NAMALWA (cell line): ENCODE data around the gene C6orf132.
A peak's percentile ranks its signal among the peaks of the same experiment; 100 is the strongest.

ENCODE experiments used
- DNase-seq: peaks from one replicate; pipeline ENCODE4 v3.0.0-alpha.2; 2015; ENCODE audit warnings: low spot score

C6orf132 gene

GRCh38 chr6:42136508-42137193, 5.8 kb downstream of the C6orf132 start:
- peak; percentile 89 for DNase-seq

- DNase-seq: no peak
Observed at GRCh38 chr6:42135722-42136121, 6.7 kb downstream of the C6orf132 start.

- DNase-seq: no peak
Observed at GRCh38 chr6:42135161-42135560, 7.3 kb downstream of the C6orf132 start.

DNA sequence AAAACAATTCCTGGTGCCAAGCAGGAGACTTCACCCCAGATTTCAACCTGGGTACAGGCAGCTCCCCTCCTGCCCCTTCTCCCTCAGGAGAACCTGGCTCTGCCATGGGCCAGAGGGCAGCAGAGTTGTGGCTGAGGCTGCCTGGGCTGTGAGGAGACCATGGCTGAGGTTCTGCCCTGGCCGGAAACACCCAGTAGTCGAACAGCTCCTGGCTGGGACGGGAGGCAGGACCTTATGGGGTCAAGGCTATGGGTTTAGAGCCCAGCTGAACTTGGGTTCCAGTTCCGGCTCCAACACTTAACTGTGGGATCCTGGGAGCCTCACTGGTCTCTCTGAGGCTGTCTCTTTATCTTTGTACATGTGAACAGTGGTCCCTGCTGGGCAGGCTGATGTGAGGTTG, 8.5 kb downstream of the C6orf132 start:
- DNase-seq: no peak

DNA sequence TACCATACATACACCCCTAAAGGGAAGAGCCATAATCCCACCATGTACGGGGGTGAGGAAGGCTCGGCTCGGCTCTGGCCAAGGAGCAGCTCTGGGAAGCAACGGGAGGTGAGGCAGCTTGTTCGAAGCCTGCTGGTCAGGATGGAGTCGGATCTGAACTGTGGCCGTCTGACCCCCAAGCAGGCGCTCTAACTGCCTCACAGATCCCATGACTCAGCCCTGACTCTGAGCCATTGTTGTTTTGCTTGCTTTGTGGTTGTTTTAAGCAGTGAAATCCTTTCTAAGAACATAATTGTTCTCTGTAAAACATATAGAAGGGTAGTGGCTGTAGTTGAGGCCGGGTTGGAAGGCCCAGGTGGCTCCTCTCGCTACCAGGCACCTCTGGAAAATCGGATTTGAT, 10.9 kb downstream of the C6orf132 start:
- no peak for DNase-seq

GRCh38 chr6:42129360-42129676, 13.1 kb downstream of the C6orf132 start:
- no peak for DNase-seq

DNA sequence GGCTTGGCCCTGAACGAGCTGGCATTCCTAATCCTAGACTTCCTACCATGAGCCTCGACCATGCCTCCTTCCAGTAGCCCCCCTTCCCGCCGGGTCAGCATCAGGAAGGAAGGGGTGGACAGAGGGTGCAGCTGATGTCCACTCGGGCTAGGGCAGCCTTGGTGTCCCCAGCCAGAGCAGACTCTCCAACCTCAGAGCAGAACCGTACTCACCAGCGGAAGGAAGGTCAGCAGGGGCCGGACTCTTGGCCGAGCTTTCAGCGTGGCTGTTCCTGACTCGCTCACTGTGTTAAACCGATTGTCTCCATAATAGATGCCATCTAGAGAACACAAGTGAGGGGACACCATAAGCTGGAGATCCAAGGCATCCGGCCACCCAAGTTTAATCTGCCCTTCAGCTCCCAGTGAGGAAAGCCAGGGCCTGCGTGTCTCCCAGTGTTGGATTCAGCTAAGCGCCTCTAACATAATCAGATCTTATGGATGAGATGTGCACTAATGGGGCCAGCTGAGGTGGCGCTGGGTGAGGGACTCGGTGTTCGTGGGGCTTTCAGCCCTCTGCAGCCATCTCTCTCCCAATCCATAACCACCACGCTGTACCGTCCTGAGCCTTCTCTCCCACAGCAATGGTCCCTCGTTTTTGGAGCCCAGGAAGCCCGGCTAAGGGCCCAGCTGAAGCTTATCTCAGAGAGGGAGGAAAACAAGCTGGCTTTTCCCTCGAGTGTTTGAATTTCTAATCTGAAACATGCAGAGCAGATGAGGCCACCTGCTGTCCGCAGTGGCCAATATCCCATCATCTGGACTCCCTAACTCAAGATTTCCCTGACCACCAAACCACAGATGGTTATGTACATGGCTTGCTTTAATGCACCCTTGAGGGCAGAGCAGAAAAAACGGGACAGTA, 13.7 kb downstream of the C6orf132 start:
- no peak for DNase-seq

GRCh38 chr6:42125663-42126062, 16.8 kb downstream of the C6orf132 start:
- no peak for DNase-seq

GRCh38 chr6:42125231-42125630, 17.2 kb downstream of the C6orf132 start:
- no peak for DNase-seq

DNA sequence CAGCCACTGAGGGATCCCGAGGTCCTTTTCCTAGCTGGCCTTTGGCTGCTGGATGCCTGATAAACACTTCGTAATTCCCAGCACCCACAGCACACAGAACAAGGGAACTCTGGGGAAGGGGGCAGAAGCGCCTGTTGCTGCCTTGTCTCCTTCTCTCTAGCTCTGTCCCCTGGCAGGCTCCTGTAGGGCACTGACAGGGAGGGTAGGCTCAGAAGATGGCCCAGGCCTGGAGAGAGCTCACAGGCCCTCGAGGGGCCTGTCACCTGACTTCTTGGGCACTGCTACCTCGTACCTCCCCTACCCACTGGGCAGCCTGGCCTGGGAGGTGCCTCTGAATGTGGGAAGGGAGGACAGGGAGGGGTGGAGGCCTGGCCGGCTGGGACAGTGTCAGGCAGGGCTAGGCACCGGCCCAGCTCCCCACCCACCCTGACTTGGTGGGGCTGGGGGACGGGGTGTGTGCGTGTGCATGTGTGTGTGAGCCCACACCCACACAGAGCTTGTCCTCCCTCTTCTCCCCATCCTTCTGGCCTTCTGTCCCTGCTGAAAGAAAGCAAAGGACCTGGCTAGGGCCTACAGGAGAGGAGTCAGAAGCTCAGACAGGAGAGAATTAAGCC, 18.1 kb downstream of the C6orf132 start:
- no peak for DNase-seq

DNA sequence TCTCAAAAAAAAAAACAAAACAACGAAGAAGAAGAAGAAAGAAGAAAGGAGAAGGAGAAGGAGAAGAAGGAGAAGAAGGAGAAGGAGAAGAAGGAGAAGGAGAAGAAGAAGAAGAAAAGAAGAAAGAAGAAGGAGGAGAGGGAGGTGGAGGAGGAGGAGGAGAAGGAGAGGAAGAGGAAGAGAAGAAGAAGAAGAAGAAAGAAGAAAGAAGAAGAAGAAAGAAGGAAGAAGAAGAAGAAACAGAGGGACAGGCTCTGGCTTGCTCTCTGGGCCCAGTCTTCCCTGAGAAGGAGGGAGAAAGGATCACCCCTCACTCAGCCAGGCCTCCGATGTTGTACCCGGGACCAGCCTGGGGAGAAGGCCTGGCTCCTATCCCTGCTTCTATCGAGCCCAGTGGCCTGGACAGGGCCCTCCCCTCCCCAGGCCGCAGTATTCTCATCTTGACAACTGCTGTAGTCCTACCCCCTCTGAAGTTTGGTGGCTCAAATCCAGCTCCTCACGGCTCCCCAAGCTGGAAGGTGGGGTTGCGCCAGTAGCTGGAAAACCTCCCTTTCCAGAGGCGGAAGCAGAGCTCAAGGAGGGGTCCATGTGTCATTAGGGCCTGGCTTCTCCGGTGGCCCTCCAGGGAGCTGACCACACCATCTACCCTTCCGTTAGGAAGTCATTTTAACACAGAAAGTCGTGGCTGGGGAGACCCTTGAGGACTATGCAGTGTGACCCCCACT, 18.9 kb downstream of the C6orf132 start:
- DNase-seq: no peak

- no peak for DNase-seq
Observed at GRCh38 chr6:42120895-42121865, 21.2 kb downstream of the C6orf132 start.

- DNase-seq: no peak
Observed at GRCh38 chr6:42118162-42119001, 24.0 kb downstream of the C6orf132 start.

DNA sequence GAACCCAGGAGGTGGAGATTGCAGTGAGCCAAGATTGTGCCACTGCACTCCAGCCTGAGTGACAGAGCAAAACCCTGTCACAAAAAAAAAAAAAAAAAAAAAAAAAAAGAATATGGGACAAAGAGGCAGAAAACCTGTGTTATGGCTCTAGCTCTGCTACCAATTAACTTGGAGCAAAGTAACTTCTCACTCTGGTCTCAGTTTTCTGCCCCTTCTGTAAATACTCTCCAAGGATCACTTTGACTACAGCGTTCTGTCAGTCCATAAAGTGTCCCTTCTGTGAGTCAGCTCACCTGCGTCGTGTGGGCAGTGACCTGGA, 24.6 kb downstream of the C6orf132 start:
- no peak for DNase-seq

DNA sequence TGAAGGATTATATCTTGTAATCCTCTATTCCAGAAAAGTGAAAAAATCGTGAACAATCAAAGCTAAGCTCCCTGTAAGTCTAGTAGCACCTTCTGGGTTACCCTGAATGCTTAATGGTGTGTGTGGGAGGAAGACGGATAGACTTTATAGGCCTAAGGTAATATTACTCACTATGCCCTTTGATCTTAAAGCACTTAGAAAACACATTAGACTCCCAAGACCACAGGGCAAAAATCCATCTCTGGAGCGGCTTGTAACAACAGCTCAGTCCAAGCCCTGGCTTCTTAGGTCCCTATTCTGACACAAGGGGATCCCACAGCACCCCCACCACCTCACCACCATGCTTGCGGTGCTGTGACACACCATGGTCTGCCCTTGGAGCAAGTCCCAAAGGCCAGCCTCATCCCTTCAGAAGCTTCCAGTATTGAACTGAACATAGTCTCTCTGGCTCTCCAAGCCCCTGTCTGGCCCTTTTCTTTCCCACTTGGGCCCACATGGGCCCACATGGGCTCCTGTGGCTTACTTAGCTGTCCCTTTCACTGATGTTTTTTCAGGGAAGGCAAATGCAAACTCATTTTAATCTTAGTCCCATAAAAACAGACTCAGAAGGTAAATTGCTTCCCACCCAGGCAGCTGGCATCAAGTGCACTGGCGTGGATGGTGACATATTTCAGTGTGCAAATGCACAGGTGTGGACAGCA, 28.3 kb downstream of the C6orf132 start:
- no peak for DNase-seq

DNA sequence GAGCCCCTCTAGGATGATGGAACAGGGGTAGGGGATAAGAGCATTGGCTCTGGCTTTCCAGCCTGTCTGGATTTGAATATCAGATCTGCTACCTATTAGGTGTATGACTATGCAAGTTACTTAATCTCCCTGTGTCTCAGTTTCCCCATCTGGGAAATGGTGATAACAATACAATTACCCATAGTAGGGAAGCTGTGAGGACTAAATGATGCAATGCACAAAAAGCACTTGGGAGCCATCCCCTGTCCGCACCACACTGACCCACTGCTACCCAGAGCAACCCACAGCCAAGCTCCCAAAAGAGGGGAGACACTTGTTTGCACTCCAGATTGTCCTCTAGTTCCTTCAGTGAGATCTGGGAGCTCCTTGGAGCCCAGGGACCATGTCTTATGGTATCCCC, 30.1 kb downstream of the C6orf132 start:
- DNase-seq: no peak

- DNase-seq: no peak
Observed at GRCh38 chr6:42110683-42111082, 31.7 kb downstream of the C6orf132 start.

DNA sequence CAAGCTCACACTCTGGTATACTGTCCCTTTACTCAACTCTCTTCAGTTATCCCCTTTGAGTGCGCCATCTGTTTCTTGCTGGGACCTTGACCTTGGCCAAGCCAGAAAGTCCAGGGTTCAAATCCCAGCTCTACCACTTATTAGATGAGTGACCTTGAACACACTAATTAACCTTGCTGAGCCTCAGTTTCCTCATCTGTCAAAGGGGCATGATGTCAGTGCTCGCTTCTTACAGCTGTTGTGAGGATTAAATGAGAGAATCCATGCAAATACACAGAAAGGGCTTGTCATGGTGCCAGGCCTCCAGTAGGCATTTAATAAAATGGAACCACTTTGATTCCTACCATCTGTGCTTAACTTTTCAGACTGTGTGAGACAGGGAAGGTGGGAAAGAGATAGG, 34.3 kb downstream of the C6orf132 start:
- DNase-seq: no peak

- DNase-seq: no peak
Observed at GRCh38 chr6:42106112-42107023, 36.1 kb downstream of the C6orf132 start.
